Fibroblast of the aortic adventitia (primary cell): ENCODE results near the gene SARS2. TPM values are rescaled to one million over a fixed set of nuclear protein-coding genes. Genes with fewer than 3 reads are reported as not detected.
A peak's percentile ranks its signal among the peaks of the same experiment; 100 is the strongest.

ENCODE experiments used
- DNase-seq: peaks from one replicate; pipeline ENCODE4 v3.0.0-alpha.2; 2010; ENCODE audit warnings: low read depth
- H3K4me3 ChIP-seq: 2 replicates; pipeline ENCODE4 v1.5.1; 2011; ENCODE audit warnings: low read depth, mild to moderate bottlenecking, control low read depth, low read length, moderate library complexity
- CTCF ChIP-seq: IDR thresholded peaks from 2 replicates; pipeline ENCODE4 v1.5.1; 2011; ENCODE audit warnings: mild to moderate bottlenecking, low read length, control low read depth, inconsistent platforms; ENCODE audit not compliant: insufficient read depth
- total RNA-seq: library from RNA; depleted of rRNA; stranded (reverse); fragments of >200 nt; gene quantifications from 2 replicates; pipeline ENCODE4 v1.2.3, GENCODE V29; 2012; ENCODE audit warnings: low replicate concordance

SARS2 gene
- total RNA-seq, 1 donor = 15.5 TPM

- no peak overlapping the region for H3K4me3 ChIP-seq
- no peak for TF ChIP-seq CTCF
- DNase-seq = no peak
Observed at GRCh38 chr19:38956264-38956663, 25.7 kb upstream of the SARS2 start.

GRCh38 chr19:38953677-38954076 is 23.1 kb upstream of the SARS2 start:
- DNase-seq = no peak
- TF ChIP-seq CTCF = no peak
- no peak overlapping the region for H3K4me3 ChIP-seq

- no peak for DNase-seq
- no peak overlapping the region for H3K4me3 ChIP-seq
- no peak for TF ChIP-seq CTCF
Observed at GRCh38 chr19:38952395-38953165, 22.0 kb upstream of the SARS2 start.

GRCh38 chr19:38951187-38951586 is 20.6 kb upstream of the SARS2 start:
- DNase-seq = no peak
- TF ChIP-seq CTCF = no peak
- H3K4me3 ChIP-seq = no peak overlapping the region

GRCh38 chr19:38949580-38950367 is 19.2 kb upstream of the SARS2 start:
- H3K4me3 ChIP-seq = peak overlapping the region; percentile 37
- peak; percentile 22 for DNase-seq
- TF ChIP-seq CTCF = no peak

GRCh38 chr19:38946229-38947010 is 15.9 kb upstream of the SARS2 start:
- no peak for TF ChIP-seq CTCF
- no peak for DNase-seq
- no peak overlapping the region for H3K4me3 ChIP-seq
